NCI-H2107 treated with DMSO at 0.1 percent for 48 hours (cell line): ENCODE results near the gene GRK2.

Experiments used
- DNase-seq: peaks from one replicate; lab custom pipeline; 2025; ENCODE audit not compliant: unreplicated experiment; lab: John Stamatoyannopoulos, UW

GRK2 gene

DNA sequence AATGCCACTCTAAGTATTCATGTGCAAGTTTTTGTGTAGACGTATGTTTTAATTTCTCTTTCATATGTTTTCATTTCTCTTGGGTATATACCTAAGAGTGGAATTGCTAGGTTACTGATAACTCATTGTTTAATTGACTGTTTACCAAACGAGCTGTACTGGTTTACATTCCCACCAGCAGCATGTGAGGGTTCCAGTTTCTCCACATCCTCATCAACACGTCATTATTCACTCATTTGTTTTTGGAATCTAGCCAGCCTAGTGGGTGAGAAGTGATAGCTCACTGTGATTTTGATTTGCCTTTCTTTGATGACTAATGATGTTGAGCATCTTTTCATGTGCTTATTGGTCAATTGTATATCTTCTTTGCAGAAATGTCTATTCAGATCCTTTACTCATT lies 26.8 kb downstream of the GRK2 start:
- no peak for DNase-seq

DNA sequence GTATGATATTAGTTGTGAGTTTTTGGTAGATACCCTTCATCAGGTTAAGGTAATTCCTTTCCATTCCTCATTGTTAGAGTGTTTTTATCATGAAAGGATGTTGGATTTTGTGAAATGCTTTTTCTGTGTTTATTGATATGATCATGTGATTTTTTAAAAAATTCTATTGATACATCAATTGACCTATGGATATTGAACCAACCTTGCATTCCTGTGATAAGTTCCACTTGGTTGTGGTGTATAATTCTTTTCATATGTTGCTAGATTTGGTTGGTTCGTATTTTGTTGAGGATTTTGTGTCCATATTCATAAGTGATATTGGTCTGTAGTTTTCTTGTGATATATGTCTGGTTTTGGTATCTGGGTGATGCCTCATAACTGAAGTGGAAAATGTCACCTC lies 29.6 kb downstream of the GRK2 start:
- no peak for DNase-seq

DNA sequence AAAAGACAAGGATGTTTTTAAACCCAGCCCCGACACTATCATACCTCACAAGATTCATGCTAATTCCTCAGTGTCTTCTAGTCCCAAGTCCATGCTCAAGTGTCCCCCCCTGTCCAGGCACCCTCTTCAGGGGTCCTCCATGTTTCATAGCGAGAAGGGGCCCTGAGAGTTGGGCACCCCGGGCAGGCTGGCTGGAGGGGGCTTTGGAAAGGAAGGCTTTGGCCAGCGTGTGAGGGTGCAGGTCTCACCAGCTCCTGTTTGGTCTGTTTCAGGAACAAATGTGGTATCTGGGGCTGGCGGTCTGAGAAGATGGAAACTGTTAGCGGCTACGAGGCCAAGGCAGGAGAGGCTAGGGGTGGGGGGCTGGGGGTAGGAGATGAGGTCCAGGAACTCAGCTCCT lies 32.5 kb downstream of the GRK2 start:
- DNase-seq, result no peak

DNA sequence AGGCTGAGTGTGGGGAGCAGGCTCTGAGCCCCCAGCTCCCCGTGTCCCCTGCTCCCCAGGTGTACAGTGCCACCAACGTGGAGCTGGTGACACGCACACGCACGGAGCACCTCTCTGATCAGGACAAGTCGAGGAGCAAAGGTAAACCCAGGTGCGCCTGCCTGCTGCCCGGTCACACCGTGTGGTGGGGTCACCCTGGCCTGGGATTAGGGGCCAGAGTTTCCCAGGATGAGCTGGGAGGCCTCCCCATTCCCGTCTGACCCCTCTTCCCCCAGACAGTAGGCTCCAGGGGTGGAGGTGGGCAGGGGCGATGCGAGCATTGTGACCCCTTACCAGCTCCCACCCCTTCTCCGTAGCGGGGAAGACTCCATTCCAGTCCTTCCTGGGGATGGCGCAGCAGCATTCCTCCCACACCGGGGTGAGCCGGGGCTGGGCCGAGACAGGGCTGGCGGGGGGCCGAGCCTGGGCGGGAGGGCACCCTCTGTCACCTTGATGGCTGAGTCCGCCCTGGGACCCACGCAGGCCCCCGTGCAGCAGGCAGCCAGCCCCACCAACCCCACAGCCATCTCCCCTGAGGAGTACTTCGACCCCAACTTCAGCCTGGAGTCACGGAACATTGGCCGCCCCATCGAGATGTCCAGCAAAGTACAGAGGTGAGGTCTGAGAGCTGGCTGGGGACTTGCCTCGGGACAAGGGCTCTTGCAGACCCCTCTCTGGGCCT lies 33.4 kb downstream of the GRK2 start:
- no peak for DNase-seq

DNA sequence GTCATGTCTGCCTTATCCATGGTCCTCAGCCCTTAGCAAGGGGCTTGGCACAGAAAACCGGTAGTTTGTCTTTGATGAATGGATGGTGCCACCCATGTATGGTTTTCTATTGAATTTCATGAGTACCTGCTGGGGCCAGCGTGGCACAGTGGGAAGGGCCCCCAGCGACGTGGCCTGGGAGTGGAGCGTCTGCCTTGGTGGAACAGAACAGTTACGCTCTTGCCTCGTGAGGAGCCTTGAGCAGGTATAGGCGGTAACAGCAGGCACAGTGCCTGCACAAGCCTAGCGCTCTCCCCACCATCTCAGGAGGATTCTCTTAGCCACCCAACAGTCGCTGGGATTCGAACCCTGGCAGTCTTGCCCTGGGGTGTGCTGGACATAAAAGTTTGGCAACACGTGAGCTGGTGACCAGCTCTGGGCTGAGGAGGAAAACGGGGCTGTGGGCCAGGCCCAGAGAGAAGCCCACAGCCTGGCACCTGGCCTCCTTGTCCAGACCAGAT lies 34.0 kb downstream of the GRK2 start:
- no peak for DNase-seq

DNA sequence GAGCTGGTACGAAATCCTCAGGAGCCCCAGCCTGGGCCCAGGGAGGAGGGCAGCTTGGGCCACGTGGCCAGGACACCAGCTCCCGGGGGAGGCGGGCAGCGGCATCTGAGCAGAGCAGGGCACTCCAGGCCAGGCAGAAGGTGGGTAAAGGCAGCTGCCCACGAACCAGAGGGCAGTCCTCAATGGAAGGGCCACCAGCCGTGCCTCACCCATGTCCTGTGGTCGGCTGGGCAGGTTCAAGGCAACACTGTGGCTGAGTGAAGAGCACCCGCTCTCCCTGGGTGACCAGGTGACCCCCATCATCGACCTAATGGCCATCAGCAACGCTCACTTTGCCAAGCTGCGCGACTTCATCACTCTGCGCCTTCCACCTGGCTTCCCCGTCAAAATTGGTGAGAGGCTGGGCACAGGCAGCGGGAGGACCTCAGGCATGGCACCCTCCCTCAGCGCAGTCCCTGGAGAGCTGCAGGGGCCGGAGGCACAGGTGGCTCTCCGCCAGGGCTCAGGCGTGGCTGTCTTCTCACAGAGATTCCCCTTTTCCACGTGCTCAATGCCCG lies 34.6 kb downstream of the GRK2 start:
- DNase-seq, result no peak

DNA sequence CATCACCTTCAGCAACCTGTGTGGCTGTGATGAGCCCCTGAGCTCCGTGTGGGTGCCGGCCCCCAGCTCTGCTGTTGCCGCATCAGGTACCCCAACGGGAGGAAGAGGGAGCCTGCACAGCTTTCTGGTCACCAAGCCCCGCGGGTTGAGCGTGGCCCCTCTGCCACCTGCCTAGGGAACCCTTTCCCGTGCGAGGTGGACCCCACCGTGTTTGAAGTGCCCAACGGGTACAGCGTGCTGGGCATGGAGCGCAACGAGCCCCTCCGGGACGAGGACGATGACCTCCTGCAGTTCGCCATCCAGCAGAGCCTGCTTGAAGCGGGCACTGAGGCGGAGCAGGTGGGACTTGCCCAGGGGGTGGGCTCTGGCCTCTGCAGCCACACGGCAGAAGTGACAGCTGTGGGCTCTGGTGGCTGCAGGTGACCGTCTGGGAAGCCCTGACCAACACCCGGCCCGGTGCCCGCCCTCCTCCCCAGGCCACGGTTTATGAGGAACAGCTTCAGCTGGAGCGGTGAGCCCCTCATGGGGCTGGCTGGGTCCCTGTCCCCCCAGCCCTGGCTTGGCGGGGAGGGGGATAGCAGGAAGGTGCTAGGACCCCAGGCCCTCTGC lies 35.1 kb downstream of the GRK2 start:
- no peak for DNase-seq

DNA sequence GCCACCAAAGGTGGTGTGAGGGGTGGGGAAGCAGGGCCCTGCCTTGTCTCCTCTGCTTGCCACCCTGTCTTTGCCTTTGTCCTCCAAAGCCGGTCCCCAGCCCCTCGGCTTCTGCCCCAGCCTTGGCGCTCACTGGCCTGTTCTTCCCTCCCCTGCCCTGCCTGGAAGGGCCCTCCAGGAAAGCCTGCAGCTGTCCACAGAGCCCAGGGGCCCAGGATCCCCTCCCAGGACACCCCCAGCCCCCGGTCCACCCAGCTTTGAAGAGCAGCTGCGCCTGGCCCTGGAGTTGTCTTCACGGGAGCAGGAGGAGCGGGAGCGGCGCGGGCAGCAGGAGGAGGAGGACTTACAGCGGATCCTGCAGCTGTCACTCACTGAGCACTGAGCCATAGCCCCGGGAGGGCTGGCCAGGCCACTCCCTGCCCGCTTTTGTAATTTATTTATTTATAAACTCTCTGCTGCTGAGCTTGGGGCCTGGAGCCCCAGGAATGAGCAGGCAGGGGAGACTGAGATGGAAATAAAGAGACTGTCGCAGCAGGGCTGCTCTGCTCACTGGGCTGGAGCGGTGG lies 35.8 kb downstream of the GRK2 start:
- DNase-seq, result peak; percentile 51

DNA sequence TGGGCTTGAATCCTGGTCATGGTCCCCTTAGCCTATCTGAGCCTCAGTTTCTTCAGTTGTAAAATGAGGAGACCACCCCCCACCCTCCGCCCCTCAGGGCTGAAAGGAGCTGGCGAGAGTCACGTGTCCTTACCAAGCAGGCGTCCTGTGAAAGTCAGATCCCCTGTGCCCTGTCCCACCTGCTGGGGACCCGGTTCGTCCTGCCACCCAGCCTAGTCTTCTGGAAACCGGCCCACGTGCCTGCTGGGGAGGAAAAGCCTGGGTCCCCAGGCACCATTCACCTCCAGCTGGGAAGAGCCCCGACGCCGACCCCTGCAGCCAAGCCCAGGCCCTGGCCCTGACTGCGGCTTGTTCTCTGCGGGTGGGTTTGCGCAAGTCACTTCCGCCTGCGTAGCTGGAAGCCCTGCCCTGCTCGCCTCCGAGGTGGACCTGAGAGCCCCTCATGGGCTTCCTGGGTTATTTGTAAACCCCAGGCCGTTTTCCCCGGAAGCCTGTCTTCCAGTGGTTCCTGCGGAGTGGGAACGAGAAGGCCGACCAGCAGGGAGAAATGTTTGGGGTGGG lies 36.4 kb downstream of the GRK2 start:
- no peak for DNase-seq

DNA sequence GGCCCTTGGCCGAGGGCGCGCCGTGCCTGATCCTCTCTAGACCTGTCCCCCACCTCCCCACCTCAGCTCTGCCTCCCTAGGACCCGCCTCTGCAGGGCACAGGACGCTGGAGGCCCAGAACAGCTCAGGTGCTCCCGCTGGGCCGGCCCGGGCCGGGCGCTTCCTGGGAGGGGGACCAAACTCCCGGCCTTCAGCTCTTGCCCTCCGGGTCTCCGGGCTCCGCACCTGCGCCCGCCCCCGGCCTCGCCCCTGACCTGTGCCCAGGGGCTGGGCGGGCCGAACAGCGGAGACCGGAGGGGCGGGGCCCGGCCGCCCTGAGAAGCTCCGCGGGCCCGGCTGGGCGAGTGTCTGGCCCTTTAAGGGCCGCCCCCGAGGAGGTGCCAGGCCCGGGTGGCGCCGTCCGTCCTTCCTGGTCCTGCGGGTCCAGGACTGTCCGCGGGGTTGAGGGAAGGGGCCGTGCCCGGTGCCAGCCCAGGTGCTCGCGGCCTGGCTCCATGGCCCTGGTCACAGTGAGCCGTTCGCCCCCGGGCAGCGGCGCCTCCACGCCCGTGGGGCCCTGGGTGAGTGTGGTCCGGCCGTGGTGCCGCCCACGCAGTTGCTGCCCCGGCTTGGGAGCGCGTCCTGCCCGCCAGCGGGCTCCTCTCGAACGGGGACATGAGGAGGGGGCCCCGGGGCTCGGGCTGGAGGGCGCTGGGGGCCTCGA lies 37.0 kb downstream of the GRK2 start, which contains the start of gene SSH3:
Gene SSH3 (plus strand): TSS at position 399 of the 703 bp plus-strand sequence. CDS start 96 bp downstream, at position 495.
- no peak for DNase-seq

DNA sequence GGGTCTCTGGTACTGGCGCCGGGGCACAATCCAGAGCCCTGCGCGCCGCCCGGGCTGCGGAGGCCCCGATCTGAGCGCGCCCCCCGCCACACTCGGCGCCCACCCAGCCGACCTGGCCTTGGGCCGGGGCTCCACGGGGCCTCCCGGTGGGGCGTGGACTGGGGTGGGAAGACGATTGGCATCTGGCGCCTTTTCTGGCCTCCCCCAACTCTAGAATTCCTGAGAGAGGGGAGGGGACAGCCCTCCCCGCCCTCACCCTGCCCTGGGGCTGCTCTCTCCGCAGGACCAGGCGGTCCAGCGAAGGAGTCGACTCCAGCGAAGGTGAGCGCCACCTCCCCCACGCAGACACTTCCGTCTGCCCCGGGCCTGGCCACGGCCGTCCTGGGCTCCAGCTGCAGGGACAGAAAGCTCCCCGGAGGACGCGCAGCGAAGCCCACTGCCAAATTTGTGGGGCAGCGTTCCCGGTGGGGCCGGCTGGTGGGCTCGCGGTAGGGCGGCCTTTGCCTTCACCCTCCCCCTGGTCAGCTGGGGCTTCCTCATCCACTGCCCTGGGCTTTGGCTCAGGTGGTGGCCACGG lies 37.6 kb downstream of the GRK2 start:
- DNase-seq, result no peak

DNA sequence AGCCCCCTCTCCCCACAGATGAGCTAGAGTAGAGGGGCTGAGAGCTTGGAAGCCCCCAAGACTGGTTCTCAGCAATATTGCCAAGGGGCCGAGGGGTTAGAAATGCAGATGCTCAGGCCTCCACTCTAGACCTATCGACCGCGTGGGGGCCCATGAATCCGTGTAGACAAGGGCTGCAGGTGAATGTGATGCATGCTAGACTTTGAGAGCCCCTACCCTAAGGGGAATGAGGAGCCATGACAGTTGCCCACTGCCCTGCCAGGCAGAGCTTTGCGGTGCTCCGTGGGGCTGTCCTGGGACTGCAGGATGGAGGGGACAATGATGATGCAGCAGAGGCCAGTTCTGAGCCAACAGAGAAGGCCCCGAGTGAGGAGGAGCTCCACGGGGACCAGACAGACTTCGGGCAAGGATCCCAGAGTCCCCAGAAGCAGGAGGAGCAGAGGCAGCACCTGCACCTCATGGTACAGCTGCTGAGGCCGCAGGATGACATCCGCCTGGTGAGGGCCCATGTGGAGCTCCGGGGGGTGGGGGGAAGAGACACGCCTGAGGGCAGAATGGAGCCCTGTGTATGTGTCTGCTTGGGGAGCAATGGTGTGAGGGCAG lies 38.3 kb downstream of the GRK2 start:
- no peak for DNase-seq

DNA sequence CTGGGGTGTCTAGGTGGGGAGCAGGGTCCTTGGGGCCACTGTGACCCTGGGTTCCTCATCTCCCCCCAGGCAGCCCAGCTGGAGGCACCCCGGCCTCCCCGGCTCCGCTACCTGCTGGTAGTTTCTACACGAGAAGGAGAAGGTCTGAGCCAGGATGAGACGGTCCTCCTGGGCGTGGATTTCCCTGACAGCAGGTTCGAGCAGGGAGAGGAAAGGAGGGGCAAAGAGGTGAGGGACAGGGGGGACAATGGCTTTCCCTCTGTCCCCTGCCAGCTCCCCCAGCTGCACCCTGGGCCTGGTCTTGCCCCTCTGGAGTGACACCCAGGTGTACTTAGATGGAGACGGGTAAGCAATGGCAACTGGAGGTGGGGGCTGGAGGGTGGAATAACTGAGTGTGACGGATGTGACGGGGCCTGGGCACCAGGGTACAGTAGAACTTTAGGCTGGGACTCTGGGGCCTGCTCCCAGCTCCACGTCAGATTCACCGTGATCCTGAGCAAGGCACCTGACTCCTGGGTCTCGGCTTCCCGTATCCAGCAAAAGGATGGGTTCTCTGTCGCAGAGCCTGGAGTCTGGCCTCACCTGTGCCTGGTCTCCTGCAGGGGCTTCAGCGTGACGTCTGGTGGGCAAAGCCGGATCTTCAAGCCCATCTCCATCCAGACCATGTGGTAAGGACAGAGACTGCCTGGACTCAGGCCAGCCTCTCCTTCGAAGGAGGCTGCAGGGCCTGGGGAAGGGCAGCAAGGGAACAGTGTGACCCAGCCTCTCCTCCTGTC lies 40.7 kb downstream of the GRK2 start:
- DNase-seq, result no peak

DNA sequence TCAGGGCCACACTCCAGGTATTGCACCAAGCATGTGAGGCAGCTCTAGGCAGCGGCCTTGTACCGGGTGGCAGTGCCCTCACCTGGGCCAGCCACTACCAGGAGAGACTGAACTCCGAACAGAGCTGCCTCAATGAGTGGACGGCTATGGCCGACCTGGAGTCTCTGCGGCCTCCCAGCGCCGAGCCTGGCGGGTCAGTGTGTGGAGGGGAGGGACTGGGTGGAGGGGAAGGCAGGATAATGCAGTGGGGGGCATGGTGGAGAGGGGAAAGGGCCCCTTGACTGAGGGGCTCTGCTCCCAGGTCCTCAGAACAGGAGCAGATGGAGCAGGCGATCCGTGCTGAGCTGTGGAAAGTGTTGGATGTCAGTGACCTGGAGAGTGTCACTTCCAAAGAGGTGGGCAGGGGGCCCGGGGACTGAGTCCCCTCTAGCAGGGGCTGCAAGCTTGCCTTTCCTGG lies 41.3 kb downstream of the GRK2 start:
- no peak for DNase-seq

DNA sequence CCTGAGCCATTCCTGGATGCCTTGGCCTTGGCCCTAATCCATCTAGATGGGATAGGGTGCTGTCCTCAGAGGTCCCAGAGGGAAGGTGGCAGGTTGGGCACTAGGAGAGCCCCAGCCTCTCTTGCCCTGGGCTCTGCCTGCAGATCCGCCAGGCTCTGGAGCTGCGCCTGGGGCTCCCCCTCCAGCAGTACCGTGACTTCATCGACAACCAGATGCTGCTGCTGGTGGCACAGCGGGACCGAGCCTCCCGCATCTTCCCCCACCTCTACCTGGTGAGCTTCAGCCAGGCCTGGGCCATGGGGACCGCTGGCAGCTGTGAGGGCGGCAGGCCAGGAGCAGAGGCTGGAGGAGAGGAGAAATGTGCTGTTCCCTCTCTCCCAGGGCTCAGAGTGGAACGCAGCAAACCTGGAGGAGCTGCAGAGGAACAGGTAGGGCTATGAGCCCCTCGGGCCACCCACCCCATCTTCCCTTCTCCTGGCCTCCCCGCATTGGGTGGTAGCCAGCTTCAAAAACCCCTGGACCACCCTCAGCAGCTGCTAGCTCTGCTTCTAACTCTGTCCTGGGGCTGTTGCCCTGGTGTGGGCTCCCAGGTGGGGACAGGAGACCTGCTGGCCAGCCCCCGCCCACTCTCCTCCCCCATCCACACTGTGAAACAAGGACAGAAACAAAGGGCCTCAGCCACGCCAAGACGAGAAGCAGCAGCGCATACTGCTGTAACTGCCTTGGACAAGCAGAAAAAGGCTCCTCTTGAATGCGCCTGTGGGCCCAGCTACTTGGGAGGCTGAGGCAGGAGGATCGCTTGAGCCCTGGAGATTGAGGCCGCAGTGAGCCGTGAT lies 42.0 kb downstream of the GRK2 start:
- no peak for DNase-seq

DNA sequence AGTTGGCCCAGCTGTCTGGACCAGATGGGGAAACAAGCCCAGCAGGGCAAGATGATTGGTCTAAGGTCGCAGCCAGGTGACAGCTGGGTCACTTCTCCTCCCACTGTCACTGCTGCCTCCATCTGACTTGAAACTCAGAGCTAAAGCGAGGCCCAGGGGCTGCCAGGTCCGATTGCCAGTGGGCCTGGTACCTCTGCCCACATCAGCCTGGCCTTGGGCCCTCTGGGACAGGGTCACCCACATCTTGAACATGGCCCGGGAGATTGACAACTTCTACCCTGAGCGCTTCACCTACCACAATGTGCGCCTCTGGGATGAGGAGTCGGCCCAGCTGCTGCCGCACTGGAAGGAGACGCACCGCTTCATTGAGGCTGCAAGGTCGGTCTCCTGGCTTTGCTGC lies 42.9 kb downstream of the GRK2 start:
- DNase-seq, result no peak

DNA sequence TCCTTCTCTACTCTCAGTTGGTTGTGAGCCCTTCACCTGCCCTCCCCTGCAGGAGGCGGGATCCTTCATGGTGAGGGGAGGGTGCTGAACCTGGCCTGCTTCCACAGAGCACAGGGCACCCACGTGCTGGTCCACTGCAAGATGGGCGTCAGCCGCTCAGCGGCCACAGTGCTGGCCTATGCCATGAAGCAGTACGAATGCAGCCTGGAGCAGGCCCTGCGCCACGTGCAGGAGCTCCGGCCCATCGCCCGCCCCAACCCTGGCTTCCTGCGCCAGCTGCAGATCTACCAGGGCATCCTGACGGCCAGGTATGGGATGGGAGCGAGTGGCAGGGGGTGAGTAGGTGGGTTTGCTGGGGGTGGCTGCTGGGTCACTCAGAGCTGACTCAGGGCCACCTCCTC lies 43.4 kb downstream of the GRK2 start:
- no peak for DNase-seq

DNA sequence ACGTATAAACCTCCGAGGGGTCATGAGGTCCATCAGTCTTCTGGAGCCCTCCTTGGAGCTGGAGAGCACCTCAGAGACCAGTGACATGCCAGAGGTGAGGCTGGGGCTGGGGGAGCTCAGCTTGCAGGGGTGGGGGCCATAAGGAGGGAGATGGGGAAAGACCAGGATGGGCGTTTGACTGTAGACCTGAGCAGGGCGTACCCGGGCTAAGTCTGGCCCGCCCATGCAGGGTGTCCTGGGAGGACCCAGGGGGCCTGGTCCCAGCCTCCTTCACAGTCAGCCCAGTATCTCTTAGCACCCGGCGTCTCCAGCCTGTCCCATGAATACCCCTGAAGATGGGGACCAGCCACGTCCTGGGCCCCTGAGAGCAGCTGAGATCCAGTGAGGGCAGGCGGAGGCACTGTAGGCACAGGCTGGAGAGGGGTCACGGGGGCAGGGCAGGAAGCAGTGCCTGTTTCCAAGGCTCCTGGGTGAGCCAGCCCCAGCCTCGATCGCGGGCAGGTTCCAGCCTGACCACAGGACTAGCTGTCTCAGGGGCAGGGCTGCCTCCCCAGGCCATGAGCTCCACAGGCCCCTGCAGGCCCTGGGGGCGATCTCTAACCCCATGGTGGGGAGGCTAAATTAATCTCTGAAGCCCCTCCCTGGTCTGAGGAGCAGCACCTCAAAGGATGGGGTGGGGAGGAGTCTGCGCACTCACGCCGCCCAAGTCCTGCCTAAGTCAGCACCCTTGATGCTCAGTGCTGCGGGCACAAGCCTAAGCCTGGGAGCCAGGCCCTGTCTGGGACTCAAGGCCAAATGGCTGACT lies 44.2 kb downstream of the GRK2 start:
- DNase-seq, result no peak
